NCI-H748 (cell line): ENCODE data around the gene TRMT6.

Source experiments
- DNase-seq: peaks from one replicate; lab custom pipeline; 2025; ENCODE audit not compliant: unreplicated experiment; lab: John Stamatoyannopoulos, UW

The TRMT6 gene, protein sequence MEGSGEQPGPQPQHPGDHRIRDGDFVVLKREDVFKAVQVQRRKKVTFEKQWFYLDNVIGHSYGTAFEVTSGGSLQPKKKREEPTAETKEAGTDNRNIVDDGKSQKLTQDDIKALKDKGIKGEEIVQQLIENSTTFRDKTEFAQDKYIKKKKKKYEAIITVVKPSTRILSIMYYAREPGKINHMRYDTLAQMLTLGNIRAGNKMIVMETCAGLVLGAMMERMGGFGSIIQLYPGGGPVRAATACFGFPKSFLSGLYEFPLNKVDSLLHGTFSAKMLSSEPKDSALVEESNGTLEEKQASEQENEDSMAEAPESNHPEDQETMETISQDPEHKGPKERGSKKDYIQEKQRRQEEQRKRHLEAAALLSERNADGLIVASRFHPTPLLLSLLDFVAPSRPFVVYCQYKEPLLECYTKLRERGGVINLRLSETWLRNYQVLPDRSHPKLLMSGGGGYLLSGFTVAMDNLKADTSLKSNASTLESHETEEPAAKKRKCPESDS

GRCh38 chr20:5950271-5951031 lies at the start of gene TRMT6, which contains the start of gene MCM8:
Gene TRMT6, minus strand, starts transcription at chr20:5950533. Its CDS starts 128 bp downstream, at chr20:5950405.
Gene MCM8, plus strand, starts transcription at chr20:5950652. Its CDS starts 1,364 bp downstream, at chr20:5952016.
- DNase-seq = peak; percentile 100

DNA sequence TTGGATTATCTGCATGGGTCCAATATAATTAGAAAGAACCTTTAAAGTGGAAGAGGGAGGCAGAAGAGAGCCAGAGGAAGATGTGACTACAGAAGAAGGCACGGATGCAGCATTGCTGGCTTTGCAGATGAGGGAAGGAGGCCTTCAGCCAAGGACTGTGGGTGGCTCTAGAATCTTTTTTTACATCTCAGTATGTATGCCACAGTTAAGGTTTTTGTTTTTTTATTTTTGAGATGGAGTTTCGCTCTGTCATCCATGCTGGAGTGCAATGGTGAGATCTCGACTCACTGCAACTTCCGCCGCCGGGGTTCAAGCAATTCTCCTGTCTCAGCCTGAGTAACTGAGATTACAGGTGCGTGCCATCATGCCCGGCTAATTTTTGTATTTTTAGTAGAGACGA lies 49.5 kb upstream of the TRMT6 start:
- no peak for DNase-seq

- peak; percentile 38 for DNase-seq
These were observed 46.4 kb upstream of the TRMT6 start for GRCh38 chr20:5996765-5997164.

DNA sequence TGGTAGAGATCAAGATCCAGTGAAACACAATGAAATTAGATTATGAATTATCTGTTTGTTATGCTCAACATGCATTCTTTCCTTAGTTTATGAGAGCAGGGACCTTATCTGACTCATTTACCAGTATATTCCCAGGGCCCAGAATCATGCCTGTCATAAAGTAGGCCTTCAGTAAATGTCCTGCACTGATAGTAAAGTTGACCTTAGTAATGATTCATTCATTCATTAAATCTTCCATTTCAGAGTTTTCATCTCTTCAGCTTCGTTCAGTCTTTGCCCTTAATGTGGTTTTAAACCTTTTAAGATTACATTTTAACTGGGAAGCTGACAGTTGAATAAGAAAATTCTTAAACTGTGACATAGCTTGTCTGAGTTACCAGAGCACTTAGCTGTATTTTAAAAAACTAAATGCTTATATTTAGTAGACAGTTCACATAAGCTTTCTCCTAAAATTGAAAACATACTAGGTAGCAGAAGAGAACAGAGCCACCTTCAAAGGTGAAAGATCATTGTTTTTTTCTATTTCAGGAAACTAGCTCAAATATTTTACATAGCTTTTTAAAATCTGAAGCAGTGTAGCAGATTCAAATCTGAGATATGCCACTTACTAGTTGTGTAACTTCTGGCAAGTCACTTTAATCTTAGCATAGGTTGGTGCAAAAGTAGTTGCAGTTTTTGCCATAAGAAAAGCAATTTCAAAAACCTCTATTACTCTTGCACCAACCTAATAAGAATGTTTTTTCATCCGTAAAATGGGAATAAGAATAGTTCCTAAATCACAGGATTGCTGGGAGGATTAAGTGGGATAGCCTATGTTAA lies 41.5 kb upstream of the TRMT6 start:
- DNase-seq = no peak

DNA sequence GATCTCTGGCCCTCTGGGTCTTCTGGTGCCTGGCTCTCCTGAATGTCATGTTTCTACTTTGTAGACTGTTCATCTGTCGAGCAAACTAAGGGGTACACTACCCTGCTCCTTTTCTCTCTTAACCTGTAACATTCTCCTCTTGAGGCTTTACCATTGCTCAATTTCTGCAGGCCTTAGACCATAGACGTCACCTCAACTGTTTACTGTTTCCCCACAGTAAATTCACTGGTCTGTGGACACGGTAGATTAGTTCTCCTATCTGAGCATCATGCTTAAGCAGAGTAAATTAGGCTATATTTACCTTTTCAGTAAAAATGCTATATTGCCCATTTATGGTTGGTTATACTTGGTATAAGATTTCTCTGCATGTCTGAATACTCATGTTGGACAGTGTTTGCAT lies 40.6 kb upstream of the TRMT6 start:
- DNase-seq = no peak

DNA sequence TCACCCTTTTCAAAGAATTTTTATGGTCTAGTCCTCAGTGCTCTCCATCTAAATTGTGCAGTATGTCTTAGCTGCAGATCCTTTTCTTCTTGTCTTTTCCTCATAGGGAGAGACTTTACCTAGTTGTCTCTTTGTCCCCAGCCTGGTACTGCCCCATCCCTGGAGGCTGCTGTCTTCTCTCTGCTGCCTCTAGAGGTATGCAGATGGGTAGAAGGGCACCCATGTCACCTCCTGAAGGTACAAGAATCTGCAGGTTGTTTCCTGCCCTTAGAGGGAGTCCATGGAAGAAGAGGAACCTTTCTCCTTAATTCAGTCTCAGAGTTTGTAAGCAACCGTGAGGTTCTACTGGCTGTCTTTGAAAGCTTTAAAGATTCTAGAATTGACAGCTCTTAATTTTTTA lies 39.2 kb upstream of the TRMT6 start:
- no peak for DNase-seq

DNA sequence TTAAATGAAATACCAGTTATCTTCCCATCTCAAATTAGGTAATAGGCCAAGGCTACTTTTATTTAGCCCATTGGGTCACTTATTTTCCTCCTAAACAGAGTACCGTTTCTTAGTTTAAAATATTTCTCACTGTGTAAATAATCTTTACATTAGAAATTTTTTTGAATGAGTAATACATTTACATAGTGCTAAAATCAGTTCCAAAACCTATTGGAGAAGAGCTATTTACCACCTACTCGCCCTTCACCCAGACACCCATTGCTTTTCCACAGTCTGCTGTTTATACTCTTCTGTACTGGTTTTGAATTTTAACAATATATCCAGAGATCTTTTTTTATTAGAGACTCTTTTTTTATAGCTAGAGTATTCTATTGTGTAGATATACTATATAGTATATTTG lies 37.0 kb upstream of the TRMT6 start:
- DNase-seq = no peak

GRCh38 chr20:5980720-5981538 lies 30.6 kb upstream of the TRMT6 start:
- no peak for DNase-seq

DNA sequence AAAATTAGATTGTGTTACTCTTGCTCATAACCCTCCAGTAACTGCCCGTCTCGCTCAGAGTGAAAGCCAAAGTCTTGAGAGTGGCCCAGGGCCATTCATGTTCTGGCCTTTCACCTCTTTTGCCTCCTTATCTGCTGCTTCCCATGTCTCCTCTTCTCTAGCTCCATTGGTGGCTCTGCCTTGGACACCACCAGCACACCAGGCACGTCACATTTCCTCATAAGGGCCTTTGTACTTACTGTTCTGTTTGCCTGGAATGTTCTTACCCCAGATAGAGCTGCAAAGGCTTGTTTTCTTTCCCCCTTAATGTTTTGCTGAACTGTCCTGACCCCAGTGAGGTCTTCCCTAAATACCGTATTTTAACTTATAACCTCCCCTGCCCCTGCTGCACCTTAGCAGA lies 29.5 kb upstream of the TRMT6 start:
- DNase-seq = no peak

DNA sequence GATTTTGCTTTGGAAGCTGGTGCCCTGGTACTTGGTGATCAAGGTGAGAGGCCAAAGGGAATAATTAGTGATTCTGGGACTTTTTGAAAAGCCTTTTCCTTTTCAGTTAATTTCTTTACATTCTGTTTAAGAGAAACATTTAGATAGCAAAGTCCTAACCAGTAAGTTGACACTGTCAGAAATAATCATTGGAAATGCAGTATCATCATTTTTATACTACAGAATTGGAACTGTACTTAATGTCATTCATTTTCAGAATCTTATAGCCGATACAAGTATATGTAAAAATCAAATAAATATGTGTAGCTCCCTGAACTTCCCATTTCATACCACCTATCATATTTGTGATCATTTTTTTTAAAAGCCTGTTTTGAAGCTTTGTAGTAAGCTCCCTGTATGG lies 27.6 kb upstream of the TRMT6 start:
- no peak for DNase-seq

DNA sequence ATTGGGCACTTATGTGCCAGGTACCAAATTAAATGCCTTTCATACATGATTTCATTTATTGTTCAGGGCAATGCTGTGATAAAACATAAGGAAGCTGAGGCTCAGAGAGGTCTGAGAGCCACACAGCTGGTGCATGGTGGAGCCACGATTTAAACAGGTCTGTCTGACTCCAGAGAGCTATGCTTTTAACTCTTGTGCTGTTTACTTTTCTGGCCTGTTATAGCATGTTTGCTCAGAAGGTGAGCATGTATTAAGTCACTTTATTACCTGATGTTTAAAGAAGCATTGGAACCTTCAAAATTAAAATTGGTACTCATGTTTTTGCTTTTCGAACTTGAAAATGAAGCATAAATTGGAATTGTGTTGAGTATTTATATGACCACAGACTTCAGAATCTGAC lies 26.9 kb upstream of the TRMT6 start:
- no peak for DNase-seq

DNA sequence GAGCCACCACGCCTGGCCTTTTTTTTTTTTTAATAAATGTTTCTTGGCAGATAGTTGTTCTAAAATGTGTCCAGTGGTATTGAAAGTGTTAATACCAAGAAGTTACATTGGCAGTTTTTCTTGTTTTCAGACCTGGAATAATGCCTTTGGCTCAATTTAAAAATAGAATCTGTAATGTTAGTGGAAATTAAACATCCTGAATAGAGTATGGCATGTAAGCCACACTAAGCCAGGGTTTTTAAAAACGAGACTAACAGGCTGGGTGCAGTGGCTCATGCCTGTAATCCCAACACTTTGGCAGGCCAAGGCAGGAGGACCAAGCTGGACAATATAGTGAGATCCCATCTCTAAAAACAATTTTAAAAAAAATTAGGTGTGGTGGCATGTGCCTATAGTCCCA lies 25.4 kb upstream of the TRMT6 start:
- no peak for DNase-seq

DNA sequence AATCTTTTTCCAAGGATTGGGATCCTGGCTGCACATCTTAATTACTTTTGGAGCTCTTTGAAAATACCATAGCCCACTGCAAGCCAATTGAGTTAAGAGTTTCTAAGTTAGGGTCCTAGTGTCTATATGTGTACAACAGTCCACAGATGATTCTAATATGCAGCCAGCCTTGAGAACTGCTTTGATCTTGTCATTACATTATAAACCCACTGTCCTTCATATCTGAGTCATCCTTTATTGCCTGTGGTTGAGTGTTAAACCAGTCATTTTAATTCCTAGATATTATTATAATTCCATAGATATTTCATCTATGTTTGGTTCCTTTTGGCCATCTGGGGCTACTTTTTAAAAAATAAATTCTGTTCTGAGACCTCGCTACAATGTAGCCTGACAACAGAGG lies 24.2 kb upstream of the TRMT6 start:
- no peak for DNase-seq

DNA sequence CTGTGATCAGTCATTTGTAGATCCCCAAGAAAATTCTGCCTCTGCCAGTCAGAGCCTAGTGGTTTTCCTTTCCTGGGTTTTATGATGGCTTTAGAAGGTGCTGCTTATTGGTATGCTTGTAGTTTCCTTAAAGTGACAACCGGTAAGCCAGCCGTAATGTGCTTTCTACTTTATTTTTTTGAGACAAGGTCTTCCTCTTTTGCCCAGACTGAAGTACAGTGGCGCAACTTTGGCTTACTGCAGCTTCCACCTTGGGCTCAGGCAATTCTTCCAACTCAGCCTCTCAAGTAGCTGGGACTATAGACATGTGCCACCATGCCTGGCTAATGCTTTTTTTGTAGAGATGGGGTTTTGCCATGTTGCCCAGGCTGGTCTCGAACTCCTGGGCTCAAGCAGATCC lies 23.6 kb upstream of the TRMT6 start:
- no peak for DNase-seq

DNA sequence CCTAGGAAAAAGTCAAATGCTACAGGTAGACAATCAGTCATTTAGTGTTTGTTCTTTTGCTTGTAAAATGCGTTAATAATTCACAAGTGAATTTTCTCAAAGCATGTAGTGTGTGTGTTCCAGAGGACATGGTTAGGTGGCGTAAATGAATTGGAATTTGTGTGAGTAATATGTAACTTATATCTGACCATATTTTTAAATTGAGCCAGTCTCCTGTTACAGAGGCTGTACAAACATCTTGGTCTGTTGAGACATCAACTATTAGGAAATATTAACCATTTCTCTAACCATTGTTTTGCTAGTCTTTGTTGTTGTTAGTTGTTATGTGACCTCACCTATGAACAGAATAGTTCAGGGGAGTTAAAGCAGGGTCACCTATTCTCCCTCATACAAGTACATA lies 22.8 kb upstream of the TRMT6 start:
- DNase-seq = no peak

DNA sequence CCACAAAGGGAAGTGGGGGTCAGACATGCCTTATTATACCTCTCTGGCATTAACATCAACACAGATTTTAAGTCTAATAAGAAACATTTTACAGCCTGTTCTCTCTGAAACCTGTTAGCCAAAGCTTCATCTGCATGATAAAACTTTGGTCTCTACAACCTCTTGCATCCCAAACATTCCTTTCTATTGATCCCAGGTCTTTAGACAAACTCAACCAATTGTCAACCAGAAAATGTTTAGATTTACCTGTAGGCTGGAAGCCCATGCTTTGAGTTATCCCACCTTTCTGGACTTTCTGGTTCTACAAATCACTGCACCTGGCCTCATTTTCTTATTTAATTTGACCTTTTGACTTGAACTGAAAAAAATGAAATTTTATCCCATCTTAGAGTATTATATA lies 20.9 kb upstream of the TRMT6 start:
- DNase-seq = no peak

DNA sequence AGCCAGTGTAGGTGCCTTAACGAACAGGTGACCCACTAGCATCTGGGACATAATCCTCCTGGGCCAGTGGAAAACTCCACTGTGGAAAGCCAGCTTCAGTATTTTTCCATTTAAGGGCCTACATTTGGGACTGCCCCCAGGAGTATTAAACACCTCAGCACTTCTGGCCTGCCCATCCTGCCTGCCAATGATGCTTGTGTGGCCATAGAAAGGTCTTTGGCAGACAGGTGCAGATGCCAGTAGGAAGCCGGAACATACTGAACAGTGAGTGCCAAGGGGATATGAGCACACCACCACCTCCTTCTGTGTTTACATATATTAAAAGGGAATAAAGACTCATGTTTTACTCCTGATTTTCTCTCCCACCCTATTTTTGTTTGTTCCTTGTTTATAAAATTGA lies 20.0 kb upstream of the TRMT6 start:
- DNase-seq = no peak

- DNase-seq = no peak
These were observed 19.6 kb upstream of the TRMT6 start for GRCh38 chr20:5969940-5970339.

DNA sequence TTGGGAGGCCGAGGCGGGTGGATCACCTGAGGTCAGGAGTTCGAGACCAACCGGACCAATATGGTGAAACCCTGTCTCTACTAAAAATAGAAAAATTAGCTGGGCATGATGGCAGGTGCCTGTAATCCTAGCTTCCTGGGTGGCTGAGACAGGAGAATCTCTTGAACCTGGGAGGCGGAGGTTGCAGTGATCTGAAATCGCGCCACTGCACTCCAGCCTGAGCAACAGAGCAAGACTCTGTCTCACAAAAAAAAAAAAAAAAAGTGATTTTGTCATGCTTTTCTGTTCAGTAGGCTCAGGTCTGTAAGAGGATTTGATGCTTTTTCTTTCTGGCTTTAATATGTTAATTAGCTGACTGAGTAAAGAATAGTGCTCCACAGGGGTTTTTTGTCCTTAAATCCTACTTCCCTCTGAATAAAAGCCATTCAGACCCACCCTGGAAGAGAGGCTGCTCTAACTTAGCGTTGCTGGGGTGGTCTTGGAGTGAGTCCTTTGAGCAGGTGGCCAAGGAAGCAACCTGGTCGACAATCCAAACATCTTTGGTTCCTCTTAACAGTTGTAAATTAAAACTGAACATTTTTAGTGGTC lies 19.1 kb upstream of the TRMT6 start:
- DNase-seq = no peak

- DNase-seq = no peak
These were observed 18.1 kb upstream of the TRMT6 start for GRCh38 chr20:5968462-5968861.
